Suppressor macrophage treated with lipopolysaccharide for 4 hours (primary cell): ENCODE data around the gene CEP72.
A peak's percentile ranks its signal among the peaks of the same experiment; 100 is the strongest.
"Not testable (repeated sequence)": the region's sequence is repeated elsewhere in the genome, so short reads cannot be mapped to it uniquely, and the experiment has no call there.

Experiments used
- DNase-seq: peaks from one replicate; pipeline ENCODE4 v3.0.0-alpha.2; 2020

The CEP72 gene

DNA sequence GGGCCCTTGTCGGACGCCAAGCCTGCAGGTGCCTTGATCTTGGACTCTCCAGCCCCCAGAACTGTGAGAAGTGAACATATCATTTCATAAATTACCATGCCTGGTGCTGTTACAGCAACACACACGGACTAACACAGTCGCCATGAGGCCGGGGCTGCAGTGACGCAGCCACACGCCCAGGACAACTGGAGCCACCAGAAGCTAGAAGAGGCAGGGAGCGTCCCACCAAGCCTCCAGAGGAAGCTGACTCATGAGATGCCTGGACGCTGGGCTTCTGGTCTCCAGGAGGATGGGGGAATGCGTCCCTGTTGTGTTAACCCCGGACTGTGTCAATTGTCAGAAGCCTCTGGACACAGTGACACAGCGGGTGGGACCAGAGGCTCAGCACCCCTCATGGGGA lies 74.8 kb downstream of the CEP72 start:
- DNase-seq: not testable (repeated sequence)

DNA sequence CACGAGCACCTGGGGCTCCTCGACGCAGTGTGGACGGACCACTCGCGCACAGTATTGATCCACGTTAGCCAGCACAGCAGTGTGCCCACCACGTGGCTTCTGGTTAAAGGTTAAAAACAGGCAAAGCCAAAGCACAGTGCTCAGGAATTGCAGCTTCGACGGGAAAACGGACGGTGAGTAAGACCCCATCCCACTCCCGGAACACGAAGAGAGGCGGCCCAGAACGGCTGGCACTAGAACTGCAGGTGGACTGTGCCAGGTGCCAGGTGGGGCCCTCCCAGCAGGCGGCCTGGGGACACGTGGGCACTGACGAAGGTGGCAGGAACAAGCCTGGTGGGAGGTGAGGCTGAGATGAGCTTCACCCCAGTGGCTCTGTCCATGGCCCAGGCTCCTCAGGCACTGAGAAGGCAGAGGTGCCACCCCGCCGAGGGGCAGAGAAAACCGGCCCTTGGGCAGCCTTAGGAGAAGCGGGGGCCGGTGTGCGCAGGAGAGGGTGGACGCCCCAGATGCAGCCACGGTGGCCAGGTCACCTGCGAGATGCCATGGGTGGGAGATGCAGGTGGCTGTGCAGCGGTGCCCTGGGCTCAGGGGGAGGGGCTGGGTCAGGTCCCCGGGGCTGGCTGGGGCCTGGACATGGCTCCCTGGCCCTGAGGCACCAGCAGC lies 76.3 kb downstream of the CEP72 start:
- not testable (repeated sequence) for DNase-seq

DNA sequence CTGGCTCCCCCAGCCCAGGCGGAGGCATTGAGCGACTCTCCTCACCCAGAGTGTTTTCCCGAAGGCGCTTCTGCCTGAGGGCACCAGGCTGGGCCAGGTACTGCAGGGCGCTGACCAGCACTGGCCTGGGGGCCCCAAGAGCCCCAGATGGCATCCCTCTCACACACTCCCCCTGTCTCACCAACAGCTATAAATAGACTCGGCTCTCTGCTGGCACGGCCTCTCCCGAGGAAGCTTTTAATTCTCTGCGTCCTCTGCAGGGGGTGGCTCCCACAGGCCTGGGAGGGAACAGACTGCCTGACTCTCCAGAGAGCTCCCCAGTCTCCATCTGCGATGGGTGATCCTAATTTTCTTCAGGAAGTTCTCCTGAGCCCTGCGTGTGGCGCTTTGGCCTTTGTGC lies 78.2 kb downstream of the CEP72 start:
- DNase-seq: not testable (repeated sequence)

DNA sequence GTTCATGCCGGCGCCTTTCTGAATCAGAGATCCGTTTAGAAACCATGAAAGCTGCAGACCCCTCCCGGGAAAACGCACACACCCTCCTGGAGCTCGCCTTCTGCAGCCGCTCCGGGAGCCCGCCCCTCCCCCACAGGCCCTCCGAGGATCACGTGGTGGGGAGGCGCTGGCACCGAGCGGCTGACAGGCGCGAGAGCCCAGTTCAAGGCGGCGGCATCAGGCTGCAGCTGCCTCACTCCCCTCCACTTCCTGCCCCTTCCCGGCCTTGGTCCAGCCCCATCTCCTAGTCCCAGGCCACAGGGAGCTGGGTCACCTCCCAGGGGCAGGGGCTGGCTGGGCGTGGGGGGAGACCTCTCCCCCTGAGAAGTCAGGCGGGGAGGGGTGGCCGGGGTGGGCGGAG lies 78.9 kb downstream of the CEP72 start:
- DNase-seq: not testable (repeated sequence)

DNA sequence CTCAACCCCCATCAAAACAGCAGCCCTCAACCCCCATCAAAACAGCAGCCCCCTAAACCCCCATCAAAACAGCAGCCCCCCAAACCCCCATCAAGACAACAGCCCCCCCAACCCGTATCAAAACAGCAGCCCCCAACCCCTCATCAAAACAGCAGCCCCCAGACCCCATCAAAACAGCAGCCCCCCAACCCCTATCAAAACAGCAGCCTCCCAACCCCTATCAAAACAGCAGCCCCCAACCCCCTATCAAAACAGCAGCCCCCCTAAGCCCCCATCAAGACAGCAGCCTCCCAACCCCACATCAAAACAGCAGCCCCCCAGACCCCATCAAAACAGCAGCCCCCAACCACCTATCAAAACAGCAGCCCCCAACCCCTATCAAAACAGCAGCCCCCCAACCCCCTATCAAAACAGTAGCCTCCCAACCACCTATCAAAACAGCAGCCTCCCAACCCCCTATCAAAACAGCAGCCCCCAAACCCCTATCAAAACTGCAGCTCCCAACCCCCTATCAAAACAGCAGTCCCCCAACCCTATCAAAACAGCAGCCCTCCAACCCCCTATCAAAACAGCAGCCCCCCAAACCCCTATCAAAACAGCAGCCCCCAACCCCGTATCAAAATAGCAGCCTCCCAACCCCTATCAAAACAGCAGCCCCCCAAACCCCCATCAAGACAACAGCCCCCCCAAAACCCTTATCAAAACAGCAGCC lies 79.8 kb downstream of the CEP72 start:
- no peak for DNase-seq

DNA sequence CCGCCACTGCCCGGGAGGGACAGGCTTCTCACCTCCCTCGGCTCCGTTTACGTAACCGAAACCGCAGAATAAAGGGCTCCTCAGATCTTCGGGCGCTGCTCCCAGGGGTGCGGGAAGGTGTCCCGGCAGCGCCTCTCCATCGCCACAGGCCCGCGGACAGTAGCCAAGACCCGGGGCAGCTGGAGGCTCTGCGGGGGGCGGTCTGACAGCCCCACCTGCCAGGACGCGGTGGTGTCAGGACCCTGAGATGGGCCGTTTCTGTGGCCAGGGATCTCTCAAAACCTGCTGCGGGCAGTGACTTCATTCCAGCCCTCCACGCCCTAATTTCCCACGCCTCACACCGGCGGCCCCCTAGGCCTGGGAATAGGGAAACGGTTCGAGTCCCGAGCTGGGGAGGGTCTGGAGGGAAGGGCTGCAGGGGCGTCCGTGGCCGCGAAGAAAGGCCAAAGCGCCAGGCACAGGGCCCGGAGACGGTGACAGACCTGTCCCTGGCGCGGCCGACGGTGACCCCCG lies 80.4 kb downstream of the CEP72 start:
- DNase-seq: not testable (repeated sequence)

DNA sequence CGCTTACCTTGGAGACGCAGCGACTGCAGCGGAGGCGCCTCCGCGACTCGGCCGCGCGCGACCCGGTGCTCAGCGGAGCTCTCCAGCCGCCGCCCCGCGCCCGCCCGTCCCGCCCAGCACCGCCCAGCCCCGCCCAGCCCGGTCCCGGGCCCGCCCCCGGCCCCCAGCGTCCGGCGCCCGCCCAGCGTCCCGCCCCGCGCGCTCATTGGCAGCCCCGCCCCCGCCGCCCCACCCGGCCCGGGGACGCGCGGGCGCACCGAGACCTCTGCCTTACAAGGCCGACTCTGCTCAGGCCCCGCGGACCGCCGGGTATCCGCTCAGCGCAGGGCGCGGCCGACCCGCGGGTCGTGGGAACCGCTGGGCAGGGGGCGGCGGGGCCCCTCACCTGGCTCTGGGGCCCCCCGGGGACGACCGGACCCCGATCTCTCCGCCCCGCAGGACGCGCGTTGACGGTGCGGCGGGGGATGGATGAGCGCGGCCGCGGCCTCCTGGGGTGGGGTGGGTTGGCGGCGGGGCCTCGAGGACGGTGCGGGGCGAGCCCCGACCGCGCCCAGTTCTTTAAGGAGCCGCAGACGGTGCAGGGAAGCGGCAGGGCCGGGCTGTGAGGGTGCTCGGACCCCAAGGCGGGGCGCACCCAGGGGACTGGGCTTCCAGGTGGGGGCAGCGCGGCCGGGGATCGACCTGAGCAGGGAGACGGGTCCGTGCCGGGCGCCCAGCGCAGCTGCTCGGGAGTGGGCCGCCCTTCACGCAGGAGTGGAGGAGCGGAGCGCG lies 81.3 kb downstream of the CEP72 start, which contains the start of gene TPPP:
Gene TPPP, minus strand, starts transcription at position 82 of the 771 bp plus-strand sequence. CDS start 15,292 bp downstream, outside the sequence.
- peak; percentile 82 for DNase-seq

DNA sequence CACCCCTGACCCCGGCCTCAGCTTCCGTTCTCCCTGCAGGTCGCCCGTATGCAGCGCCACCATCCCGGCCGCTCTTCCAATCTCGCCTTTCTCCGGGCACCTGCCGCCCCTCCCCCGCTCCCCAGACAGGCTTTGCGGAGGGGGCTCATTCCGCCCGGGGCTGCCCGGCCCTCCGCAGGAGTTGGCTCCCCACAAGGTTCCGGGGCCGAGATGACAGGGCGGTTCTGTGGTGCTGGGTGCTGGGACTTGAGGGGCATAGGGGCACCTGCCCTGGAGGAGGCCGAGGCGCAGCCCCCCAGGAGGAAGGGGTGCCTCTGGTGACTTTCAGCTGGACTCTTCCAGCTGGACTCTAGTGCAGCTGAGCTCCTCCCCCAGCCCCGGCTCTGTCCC lies 81.9 kb downstream of the CEP72 start:
- DNase-seq: not testable (repeated sequence)

DNA sequence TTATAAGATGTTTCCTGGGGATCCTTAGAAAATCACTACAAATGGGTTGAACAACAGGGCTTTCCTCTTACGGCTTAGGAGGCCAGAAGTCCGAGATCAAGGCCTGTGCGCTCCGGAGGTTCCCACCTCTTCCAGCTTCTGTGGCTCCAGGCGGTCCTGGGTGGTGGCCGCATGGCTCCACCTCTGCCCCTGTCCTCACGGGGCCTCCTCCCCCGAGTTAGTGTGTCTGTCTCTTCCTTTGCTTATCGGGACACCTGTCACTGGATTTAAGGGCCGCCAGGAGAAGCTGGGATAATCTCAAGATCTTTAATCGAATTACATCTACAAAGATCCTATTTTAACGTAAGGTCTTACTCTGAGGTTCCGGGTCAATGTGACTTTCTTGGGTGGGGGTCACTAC lies 83.3 kb downstream of the CEP72 start:
- DNase-seq: not testable (repeated sequence)

DNA sequence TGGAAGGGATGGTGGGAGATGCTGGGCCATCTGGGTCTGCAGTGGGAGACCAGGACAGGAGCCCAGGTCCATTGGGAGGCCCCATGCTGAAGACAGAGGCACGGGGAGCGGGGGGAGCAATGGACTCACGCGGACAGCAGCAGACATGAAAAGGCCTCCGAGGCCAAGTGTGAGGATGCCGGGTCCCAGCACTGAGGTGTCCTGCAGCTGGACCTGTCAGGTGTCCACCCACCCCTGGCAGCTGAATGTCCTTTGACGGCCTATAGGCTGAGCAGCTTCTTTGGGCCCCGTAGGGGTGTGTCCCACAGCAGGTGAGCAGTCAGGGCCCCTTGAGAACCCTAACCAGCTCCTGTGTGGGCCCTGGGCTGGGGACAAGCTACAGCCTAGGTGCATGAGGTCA lies 84.1 kb downstream of the CEP72 start:
- DNase-seq: not testable (repeated sequence)

DNA sequence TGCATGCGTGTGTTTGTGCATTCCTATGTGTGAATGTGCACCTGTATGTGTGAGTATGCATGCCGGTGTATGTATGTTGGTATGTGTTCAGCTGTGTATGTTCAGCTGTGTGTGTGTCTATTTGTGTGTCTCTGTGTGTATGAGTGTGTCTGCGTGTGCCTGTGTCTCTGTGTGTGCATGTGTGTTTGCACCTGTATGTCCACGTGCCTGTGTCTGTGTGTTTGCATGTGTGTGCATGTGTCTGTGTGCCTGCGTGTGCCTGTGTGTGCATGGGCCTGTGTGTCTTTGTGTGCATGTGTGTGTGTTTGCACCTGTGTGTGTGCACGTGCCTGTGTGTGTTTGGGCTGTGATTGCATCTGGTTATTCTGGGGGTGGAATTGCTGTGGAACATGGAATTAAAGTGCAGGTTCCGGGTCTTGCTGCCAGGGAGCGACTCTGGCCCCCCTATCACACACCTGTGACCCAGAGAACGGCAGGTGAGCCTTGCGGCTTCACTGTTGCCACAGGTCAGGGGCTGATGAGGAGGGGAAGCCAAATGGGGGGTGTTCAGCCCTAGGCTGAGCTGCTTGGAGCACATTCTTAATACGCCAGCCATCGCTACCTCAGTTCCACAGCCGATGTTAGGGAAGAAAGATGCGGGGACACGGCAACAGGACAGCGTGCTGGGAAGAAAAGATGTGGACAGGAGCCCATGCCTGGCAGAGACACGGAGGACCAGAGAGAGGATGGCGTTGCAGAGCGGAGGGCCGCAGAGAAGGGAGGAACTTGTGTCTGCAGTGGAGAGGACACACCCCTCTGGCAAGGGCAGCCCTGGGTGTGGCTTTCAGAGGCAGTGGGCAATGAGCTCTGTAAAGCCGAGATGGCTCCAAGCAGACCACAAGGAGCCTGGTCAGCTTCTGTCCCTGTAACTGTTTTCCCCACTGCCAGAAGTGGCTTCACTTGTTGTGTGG lies 84.9 kb downstream of the CEP72 start:
- not testable (repeated sequence) for DNase-seq
